Right renal cortex interstitium (tissue), 3 donors: ENCODE results near the gene ADORA1. TPM values are rescaled to one million over a fixed set of nuclear protein-coding genes. Genes with fewer than 3 reads are reported as not detected.

Experiments
- DNase-seq, 3 donors: peaks; one replicate each; pipeline ENCODE4 v3.0.0-alpha.2; 2013; ENCODE audit warnings: low read depth in 3 of 3, low spot score in 2 of 3
- polyA plus RNA-seq, 3 donors: library from polyadenylated mRNA; unstranded; fragments of 120-200 nt; gene quantifications; one replicate each; pipeline ENCODE4 v1.2.1, GENCODE V29; 2013; ENCODE audit not compliant: insufficient read length in 3 of 3

The ADORA1 gene
- polyA plus RNA-seq, 3 donors, result 5.2 to 8.0 (median 6.4) TPM

DNA sequence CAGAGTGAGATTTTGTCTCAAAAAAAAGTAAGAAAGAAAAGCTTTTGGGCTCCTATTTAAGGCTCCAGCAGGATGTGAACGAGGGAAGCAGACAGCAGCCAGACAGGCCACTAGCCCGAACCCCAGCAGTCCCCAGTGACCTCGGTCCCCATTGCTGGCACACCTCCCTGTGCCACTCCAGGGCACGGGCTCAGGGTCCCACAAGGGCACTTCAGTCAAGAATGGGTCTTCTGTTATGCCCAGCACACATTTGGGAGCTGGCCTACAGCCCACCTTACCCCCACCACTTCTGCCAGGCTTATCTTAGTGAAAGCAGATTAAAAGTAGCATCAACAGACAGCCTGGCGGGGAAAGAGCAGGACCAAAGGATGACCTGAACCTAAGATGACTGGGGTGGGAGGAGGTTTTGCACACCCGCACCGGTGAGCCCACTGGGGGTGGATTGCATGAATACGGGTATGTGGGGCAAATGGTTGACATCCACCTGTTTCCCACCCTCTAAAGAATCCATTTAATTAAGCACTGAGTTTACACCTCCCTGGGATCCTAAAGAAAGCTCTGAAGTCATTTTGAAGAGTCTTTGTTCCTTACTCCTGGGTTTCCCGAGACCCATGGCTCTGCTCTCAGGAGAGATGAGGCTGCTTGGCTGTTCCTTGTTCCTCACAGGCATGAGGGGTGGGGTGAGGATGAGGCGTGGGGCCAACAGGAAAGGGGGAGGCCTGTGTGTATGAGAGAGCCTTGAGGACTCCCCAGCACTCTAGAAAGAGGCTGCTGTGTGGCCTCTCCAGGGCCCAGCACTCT is 54.3 kb downstream of the ADORA1 start:
- no peak for DNase-seq

- no peak for DNase-seq
These were observed 54.9 kb downstream of the ADORA1 start for GRCh38 chr1:203182387-203182953.

- DNase-seq, result no peak
These were observed 56.3 kb downstream of the ADORA1 start for GRCh38 chr1:203183828-203184227.

DNA sequence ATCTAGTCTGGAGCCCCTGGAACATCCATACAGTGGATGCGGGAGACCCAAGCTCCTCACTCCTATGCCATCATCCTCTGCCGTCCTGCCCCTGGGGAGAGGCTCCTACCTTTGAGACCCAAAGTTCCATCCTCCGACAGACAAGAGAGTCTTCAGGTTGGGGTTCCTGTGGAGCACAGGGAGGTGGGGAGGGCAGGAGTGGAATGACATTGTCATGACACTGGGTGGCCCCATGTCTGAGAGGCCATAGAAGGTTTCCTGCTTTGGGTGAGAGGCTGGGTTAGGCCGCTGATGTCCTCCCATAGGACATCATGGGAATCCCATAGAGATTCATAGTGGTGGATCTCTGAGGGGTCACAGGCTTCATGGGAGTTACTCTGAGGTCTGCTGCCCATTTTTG is 56.9 kb downstream of the ADORA1 start:
- DNase-seq, result no peak

- no peak for DNase-seq
These were observed 57.5 kb downstream of the ADORA1 start for GRCh38 chr1:203185061-203185461.

- DNase-seq, result no peak
These were observed 58.1 kb downstream of the ADORA1 start for GRCh38 chr1:203185585-203185984.

DNA sequence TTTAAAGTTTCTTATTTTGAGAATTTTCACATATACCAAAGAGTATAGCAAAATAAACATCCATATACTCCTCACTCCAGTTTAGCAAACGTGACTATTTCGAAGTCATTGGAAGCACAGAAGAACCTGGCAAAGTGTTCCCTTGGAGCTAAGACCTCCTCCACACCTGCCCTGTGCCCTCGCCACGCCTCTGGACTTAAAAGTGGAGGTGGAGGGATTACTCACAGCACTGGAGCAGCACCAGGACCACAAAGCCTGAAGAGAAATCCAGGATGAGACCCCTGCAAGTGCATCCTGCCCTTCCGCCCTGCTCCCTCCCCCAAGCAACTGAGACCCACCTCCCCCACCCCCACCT is 58.5 kb downstream of the ADORA1 start:
- DNase-seq, result no peak

GRCh38 chr1:203186446-203187303 is 59.1 kb downstream of the ADORA1 start, which contains the start of gene CHI3L1:
Gene CHI3L1, minus strand, starts transcription at chr1:203186704. Its CDS starts 81 bp downstream, at chr1:203186623.
- DNase-seq, result no peak

- DNase-seq, result no peak
These were observed 59.8 kb downstream of the ADORA1 start for GRCh38 chr1:203187304-203187685.

DNA sequence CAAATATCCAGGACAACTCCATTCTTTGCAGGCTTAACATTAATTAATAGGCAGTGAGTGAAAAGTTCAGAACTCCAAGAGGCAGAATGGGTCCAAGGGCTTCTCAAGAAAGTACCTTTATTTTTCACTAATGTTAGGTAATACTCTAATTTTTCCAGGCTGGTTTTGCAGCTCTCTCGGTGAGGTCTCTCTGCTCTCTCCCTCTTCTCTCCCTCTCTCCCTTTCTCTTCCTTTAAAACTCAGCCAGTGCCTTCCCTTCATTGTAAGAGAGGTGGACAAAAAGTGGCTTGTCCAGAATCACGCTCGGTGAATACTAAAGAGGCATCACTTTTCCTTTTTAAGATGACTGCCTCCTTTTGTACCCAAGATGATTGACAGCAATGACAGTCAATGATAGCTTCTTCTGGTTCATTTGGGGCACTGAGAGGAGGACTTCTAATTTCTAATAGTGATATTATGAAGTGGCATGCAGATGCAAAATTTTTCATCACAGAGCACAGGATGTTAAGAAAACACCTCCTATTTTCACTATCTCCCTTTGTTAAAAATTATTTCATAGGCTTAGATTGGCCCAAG is 60.3 kb downstream of the ADORA1 start:
- DNase-seq, result no peak

DNA sequence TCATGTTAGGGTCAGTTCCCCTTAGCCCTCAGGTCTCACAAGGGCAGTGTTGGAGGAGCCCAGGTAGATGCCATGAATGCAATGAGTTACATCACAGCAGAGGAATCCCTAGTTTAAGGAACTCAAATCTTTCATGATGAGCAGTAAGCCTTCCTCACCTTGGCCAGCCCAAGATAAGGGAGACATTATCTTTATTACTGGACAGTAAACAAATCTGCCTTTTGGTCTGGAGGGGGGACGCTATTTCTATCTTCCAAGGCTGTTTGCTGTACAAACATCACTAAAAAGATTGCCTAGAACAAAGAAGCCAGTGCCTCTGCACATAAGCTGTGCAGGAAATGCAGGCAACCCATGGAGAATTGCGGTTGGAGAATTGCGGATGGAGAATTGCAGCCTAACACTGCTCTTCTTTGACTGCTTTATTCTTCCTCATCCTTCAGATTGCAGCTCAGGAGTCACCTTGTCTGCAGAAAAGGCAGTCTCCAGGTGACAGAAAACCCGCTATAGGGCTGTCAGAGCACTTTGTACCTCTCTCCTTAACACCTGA is 61.2 kb downstream of the ADORA1 start:
- DNase-seq, result no peak

DNA sequence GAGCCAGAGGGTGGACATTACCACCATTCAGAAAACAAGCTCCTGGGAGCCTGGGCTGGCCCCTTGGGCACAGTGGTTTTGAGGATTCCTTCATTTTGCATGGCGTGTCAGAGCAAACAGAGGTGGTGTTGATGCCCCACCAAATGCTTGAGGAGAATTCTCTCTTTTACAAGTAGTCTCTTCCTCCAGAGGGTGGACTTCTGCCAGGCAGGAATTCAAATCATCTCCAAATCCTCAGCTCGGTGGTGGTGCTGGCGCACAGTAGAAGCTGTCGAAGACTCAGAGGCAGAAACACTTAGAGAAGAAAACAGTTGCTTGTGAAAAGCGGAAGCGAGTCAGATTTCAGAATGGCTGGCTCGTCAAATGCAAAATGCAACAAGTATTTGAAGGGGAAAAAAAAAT is 62.4 kb downstream of the ADORA1 start:
- no peak for DNase-seq

GRCh38 chr1:203190949-203191348 is 63.4 kb downstream of the ADORA1 start:
- DNase-seq, result no peak

- no peak for DNase-seq
These were observed 68.8 kb downstream of the ADORA1 start for GRCh38 chr1:203196371-203196770.

GRCh38 chr1:203197625-203198024 is 70.1 kb downstream of the ADORA1 start:
- DNase-seq, result no peak

- no peak for DNase-seq
These were observed 71.5 kb downstream of the ADORA1 start for GRCh38 chr1:203199002-203199401.

- no peak for DNase-seq
These were observed 71.9 kb downstream of the ADORA1 start for GRCh38 chr1:203199481-203199815.

GRCh38 chr1:203199816-203200571 is 72.5 kb downstream of the ADORA1 start:
- DNase-seq, result no peak

DNA sequence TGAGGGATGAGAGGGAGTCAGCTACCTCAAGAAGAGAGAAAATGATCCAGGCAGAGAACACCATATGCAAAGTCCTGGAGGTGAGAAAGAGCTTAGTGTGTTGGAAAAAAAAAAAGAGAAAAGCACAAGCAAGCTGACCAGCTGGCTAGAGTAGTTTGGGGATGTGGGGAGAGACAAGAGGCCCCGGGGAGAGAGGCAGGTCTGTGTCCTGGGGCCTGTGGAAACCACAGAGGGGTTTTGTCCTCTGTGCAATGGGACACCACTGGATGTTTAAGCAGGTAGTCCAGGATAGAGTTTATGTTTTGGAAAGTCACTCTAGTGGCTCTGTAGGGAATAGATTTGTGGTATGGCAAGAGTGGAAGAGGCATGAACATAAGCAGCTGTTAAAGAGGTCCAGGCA is 73.4 kb downstream of the ADORA1 start:
- DNase-seq, result no peak

- no peak for DNase-seq
These were observed 74.1 kb downstream of the ADORA1 start for GRCh38 chr1:203201516-203202205.
